Gastroesophageal sphincter (tissue), 4 donors: Measurements from ENCODE around the gene PVALB. TPM values are rescaled to one million over a fixed set of nuclear protein-coding genes. Genes with fewer than 3 reads are reported as not detected.

ENCODE experiments used
- ATAC-seq: fragments of 150-250 bp; one replicate; pipeline ENCODE4 v1.9.1; 2016; ENCODE audit warnings: mild to moderate bottlenecking, moderate library complexity
- H3K27ac ChIP-seq, 4 donors: fragments of 200-600 bp; sonication (generic) in 3 of 4; 1 replicate in 3 of 4; 2 replicates in 1 of 4; pipeline ENCODE4 v1.5.1; 2016 to 2019
- H3K27me3 ChIP-seq: fragments of 200-600 bp; sonication (generic); one replicate; pipeline ENCODE4 v1.5.1; 2019
- H3K36me3 ChIP-seq, 2 donors: fragments of 200-600 bp; sonication (generic); one replicate each; pipeline ENCODE4 v1.5.1; 2019; ENCODE audit warnings: control low read depth in 1 of 2
- H3K4me1 ChIP-seq, 3 donors: fragments of 200-600 bp; sonication (generic); 1 replicate in 2 of 3; 2 replicates in 1 of 3; pipeline ENCODE4 v1.5.1; 2016 to 2019; ENCODE audit warnings: control low read depth in 2 of 3
- H3K4me3 ChIP-seq, 2 donors: fragments of 200-600 bp; sonication (generic); one replicate each; pipeline ENCODE4 v1.5.1; 2019; ENCODE audit warnings: mild to moderate bottlenecking in 1 of 2, moderate library complexity in 1 of 2
- H3K9me3 ChIP-seq, 3 donors: fragments of 200-600 bp; sonication (generic); one replicate each; pipeline ENCODE4 v1.5.1; 2017 to 2019; ENCODE audit warnings: control low read depth in 2 of 3
- CTCF ChIP-seq, 4 experiments: fragments of 200-600 bp in 2 of 4; fragments of 450-650 bp in 2 of 4; sonication (generic) in 1 of 4; IDR thresholded peaks; one replicate each; pipeline ENCODE4 v1.5.1; 2017 to 2019; ENCODE audit warnings: antibody characterized with exemption in 4 of 4, mild to moderate bottlenecking in 2 of 4, moderate library complexity in 2 of 4
- EP300 ChIP-seq: sonication (generic); formaldehyde crosslinking; IDR thresholded peaks from one replicate; pipeline ENCODE4 v1.6.1; 2017; ENCODE audit warnings: antibody characterized with exemption, mild to moderate bottlenecking
- POLR2A ChIP-seq, 2 donors: fragments of 450-650 bp; IDR thresholded peaks; one replicate each; pipeline ENCODE4 v1.6.1; 2017; ENCODE audit warnings: antibody characterized with exemption in 2 of 2, mild to moderate bottlenecking in 2 of 2, moderate library complexity in 1 of 2
- POLR2AphosphoS5 ChIP-seq: sonication (generic); formaldehyde crosslinking; IDR thresholded peaks from one replicate; pipeline ENCODE4 v1.6.1; 2017; ENCODE audit warnings: antibody characterized with exemption
- WGBS, 2 donors: methylation state at CpG; one replicate each; pipeline ENCODE4 v1.1.5; 2018; ENCODE audit warnings: low coverage in 1 of 2; 5-methylcytosine and 5-hydroxymethylcytosine counted together
- total RNA-seq, 4 donors: library from RNA; depleted of rRNA; stranded (reverse); fragments of >200 nt; gene quantifications; one replicate each; pipeline ENCODE4 v1.1.0, GENCODE V29; 2016

Gene PVALB
- total RNA-seq, 4 donors from 2014 or later = not detected

GRCh38 chr22:36798674-36799066 lies 18.2 kb downstream of the PVALB start:
- ATAC-seq = no peak

GRCh38 chr22:36797911-36798673 lies 18.7 kb downstream of the PVALB start:
- no peak overlapping the region for H3K4me3 ChIP-seq
- H3K9me3 ChIP-seq = no peaks in the 10 kb centered on the region
- no peaks in the 10 kb centered on the region for H3K4me1 ChIP-seq
- H3K27me3 ChIP-seq = peaks cover 58% of the 10 kb centered on the region
- H3K36me3 ChIP-seq = no peaks in the 10 kb centered on the region
- no peak overlapping the region for H3K27ac ChIP-seq
- no peak for ATAC-seq
- 92% methylated on average over 2 of the region's 12 CpGs; no CpG with 5 or more reads in 1 of the 2 donors for WGBS, 2 donors
- TF ChIP-seq POLR2AphosphoS5 (no peak), POLR2A (IDR thresholded peaks at IDR 0.05) (no peak), EP300 (no peak), CTCF (IDR thresholded peaks at IDR 0.05) (no peak)

More at GRCh38 chr22:36798674-36799066, 18.2 kb downstream of the PVALB start:
- 67 to 80% methylated on average over 1 to 7 of the region's 11 CpGs for WGBS, 2 donors
- Histone ChIP-seq H3K9me3 (no peaks in the 10 kb centered on the region), H3K36me3 (no peaks in the 10 kb centered on the region), H3K27me3 (peaks cover 60% of the 10 kb centered on the region), H3K4me1 (no peaks in the 10 kb centered on the region), H3K27ac (no peak overlapping the region), H3K4me3 (no peak overlapping the region)
- TF ChIP-seq CTCF (IDR thresholded peaks at IDR 0.05) (no peak), POLR2AphosphoS5 (no peak), EP300 (no peak), POLR2A (IDR thresholded peaks at IDR 0.05) (no peak)

GRCh38 chr22:36797374-36797773 lies 19.5 kb downstream of the PVALB start:
- no peaks in the 10 kb centered on the region for H3K9me3 ChIP-seq

GRCh38 chr22:36796552-36797175 lies 20.2 kb downstream of the PVALB start:
- Histone ChIP-seq H3K4me3 (no peak overlapping the region), H3K27ac (no peak overlapping the region), H3K36me3 (no peaks in the 10 kb centered on the region), H3K27me3 (peaks cover 65% of the 10 kb centered on the region), H3K4me1 (no peaks in the 10 kb centered on the region), H3K9me3 (no peaks in the 10 kb centered on the region)
- no peak for ATAC-seq
- 46 to 75% methylated on average over 3 to 4 of the region's 7 CpGs for WGBS, 2 donors
- TF ChIP-seq CTCF (IDR thresholded peaks at IDR 0.05) (no peak), POLR2A (IDR thresholded peaks at IDR 0.05) (no peak), POLR2AphosphoS5 (no peak), EP300 (no peak)

More at GRCh38 chr22:36797374-36797773, 19.5 kb downstream of the PVALB start:
- H3K36me3 ChIP-seq = no peaks in the 10 kb centered on the region
- H3K4me1 ChIP-seq = no peaks in the 10 kb centered on the region
- peaks cover 58% of the 10 kb centered on the region for H3K27me3 ChIP-seq
- TF ChIP-seq CTCF (IDR thresholded peaks at IDR 0.05) (no peak), EP300 (no peak), POLR2A (IDR thresholded peaks at IDR 0.05) (no peak), POLR2AphosphoS5 (no peak)
- ATAC-seq = no peak
- no peak overlapping the region for H3K27ac ChIP-seq
- H3K4me3 ChIP-seq = no peak overlapping the region
- 60 to 69% methylated on average over 2 of the region's 9 CpGs for WGBS, 2 donors

- H3K4me3 ChIP-seq = no peak overlapping the region
- WGBS, 2 donors = 82 to 83% methylated on average over 3 to 6 of the region's 7 CpGs
- no peaks in the 10 kb centered on the region for H3K4me1 ChIP-seq
- TF ChIP-seq EP300 (no peak), POLR2A (IDR thresholded peaks at IDR 0.05) (no peak), POLR2AphosphoS5 (no peak), CTCF (IDR thresholded peaks at IDR 0.05) (no peak)
- no peak overlapping the region for H3K27ac ChIP-seq
- H3K9me3 ChIP-seq = no peaks in the 10 kb centered on the region
- peaks cover 68% of the 10 kb centered on the region for H3K27me3 ChIP-seq
- no peaks in the 10 kb centered on the region for H3K36me3 ChIP-seq
- no peak for ATAC-seq
Measured at GRCh38 chr22:36795633-36796032, 21.2 kb downstream of the PVALB start.
